Transverse colon (tissue), 4 donors: ENCODE measurements around the gene TFPI2.

Experiments used
- POLR2A ChIP-seq: fragments of 450-650 bp; IDR thresholded peaks from one replicate; pipeline ENCODE4 v1.6.1; 2016; ENCODE audit warnings: antibody characterized with exemption, mild to moderate bottlenecking, moderate library complexity
- POLR2AphosphoS5 ChIP-seq, 3 donors: sonication (generic); formaldehyde crosslinking; IDR thresholded peaks; one replicate each; pipeline ENCODE4 v1.6.1; 2016; ENCODE audit warnings: antibody characterized with exemption in 3 of 3
- TF ChIP-seq, protein P1 (sequence below), 5 experiments: fragments of 200-600 bp in 3 of 5; fragments of 450-650 bp in 2 of 5; sonication (generic) in 3 of 5; IDR thresholded peaks; 1 replicate in 2 of 5; 2 replicates in 3 of 5; pipeline ENCODE4 v1.5.1; 2016 to 2017; ENCODE audit warnings: antibody characterized with exemption in 5 of 5, inconsistent platforms in 3 of 5, mild to moderate bottlenecking in 2 of 5, moderate library complexity in 1 of 5

GRCh38 chr7:93856323-93856722 lies 34.2 kb downstream of the TFPI2 start:
- TF ChIP-seq, protein P1, sequence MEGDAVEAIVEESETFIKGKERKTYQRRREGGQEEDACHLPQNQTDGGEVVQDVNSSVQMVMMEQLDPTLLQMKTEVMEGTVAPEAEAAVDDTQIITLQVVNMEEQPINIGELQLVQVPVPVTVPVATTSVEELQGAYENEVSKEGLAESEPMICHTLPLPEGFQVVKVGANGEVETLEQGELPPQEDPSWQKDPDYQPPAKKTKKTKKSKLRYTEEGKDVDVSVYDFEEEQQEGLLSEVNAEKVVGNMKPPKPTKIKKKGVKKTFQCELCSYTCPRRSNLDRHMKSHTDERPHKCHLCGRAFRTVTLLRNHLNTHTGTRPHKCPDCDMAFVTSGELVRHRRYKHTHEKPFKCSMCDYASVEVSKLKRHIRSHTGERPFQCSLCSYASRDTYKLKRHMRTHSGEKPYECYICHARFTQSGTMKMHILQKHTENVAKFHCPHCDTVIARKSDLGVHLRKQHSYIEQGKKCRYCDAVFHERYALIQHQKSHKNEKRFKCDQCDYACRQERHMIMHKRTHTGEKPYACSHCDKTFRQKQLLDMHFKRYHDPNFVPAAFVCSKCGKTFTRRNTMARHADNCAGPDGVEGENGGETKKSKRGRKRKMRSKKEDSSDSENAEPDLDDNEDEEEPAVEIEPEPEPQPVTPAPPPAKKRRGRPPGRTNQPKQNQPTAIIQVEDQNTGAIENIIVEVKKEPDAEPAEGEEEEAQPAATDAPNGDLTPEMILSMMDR (IDR thresholded peaks at IDR 0.05) = no peak
- TF ChIP-seq POLR2A (no peak), POLR2AphosphoS5 (IDR thresholded peaks at IDR 0.05) (no peak)
